ENCODE measurements around the gene TRAF1.

Gene TRAF1

GRCh38 chr9:120885958-120886357, 40.6 kb downstream of the TRAF1 start:
- DNase-seq: no peak

- no peak for DNase-seq
Observed at GRCh38 chr9:120885457-120885856, 41.1 kb downstream of the TRAF1 start.

GRCh38 chr9:120883608-120883996, 43.0 kb downstream of the TRAF1 start:
- DNase-seq: no peak

DNA sequence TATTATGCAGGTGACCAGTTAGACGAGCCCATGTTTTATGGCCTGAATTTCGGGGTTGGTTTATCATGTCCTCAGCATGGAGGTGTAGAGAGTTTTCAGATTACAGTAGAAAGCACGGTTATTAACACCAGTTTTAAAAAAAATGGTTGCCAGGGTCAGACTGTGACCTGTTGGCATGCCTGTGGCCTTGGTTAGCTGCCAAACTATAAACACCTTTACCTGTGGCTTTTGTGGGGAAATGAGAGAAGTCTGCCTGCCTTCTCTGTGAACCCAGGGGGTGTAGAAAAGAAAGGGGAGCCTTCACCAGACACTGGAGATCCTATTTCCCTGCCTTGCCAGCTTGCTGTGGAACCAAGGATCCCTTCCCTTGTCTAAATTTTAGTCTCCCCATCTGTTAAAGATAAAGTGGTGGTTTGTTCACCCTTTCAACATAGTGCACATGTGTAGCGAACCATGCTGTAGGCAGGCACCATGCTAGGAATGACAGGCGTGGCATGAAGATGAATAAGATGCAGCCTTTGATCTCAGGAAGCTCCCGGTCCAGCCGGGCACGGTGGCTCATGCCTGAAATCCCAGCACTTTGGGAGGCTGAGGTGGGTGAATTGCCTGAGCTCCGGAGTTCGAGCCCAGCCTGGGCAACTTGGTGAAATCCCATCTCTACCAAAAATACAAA, 43.5 kb downstream of the TRAF1 start:
- DNase-seq: no peak

GRCh38 chr9:120879446-120879845, 47.1 kb downstream of the TRAF1 start:
- DNase-seq: no peak

DNA sequence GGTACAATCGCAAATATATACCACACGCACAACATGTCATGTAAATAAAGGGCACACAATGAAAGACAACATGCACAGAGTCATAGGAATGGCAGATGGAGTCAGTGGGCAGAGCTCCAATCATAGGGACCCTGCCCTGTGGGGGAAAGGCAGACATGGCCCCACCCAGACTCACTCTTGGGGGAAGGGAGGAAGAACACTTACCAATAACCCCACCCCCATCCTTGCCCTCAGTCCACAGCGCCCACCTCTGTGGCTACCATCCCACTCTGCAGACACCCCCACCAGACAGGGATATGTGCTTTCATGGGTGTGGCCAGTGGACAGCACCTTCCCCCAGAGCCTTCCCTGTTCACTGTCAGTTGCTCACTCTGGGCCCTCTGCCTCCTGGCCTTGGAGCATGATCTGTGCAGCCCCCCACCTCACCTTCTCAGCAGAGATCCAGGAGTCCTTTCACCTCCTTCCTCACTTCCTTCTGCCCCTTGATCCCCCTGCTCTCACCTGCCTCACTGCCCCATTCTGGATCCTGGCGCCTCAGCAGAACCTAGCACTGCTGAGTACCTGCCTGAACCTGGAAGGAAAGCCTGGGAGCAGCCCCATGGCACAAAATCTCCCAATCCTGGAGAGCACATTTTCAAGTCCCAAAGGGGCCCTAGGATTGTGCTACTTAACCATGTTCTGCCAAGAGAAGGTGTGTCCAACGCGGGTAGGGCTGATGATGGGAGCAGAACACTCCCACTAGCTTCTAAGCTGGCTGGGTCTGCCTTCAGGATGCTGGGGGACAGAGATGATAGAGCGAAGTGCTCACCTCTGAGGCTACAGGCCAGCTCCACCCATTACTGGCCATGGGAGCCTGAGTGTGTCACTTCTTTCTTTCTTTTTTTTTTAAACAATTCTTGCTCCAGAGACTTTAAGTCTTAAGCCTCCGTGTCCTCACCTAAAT, 48.1 kb downstream of the TRAF1 start:
- DNase-seq: no peak

- peak; percentile 80 for DNase-seq
Observed at GRCh38 chr9:120877276-120878034, 49.1 kb downstream of the TRAF1 start.

- peak; percentile 53 for DNase-seq
Observed at GRCh38 chr9:120876842-120877240, 49.8 kb downstream of the TRAF1 start, which contains the start of gene PHF19. Gene PHF19 (minus strand): TSS chr9:120877188. CDS start chr9:120874741, 2,447 bp downstream.

DNA sequence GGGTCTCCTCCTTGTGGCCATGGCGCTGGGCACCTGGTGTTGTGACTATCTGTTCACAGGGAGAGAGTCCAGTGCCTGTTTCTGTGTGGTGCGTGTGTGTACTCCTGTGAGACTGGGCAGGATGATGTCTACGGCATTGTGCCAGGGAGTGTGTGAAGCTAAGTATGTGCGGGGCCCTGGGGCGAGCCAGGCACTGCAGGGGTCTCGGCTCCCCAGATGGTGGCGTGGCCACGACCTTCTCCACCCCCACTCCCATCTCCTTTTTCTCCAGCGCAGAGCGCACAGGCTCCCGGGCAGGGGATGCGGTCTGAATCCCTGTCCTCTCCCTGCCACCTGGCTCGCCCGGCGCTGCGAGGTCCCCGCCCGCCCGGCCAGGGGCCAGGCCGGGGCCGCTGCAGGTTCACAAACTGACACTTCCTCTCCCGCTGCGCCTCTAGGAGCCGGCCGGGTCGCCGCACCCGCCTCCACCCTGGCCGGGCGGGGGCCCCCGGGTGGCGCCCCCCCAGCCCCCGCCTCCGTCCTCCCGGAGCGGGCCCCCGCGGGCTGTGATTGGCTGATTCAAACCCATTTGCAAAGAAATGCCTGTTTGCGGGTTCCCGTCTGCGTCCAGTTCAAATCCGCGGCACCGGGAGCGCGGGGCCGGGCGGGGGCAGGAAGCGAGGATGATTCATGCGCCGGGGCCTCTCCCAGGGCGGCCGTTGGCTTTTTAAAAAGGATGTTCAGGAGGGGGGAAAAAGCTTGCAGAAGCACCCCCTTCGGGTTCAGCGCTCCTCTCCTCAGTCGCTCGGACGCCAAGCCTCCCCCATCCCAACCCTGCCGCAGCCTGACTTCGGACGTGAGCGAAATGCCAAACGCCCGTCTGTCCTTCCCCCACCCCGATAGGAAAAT, 50.4 kb downstream of the TRAF1 start:
- DNase-seq: peak; percentile 96

GRCh38 chr9:120875643-120875953, 51.0 kb downstream of the TRAF1 start:
- no peak for DNase-seq

DNA sequence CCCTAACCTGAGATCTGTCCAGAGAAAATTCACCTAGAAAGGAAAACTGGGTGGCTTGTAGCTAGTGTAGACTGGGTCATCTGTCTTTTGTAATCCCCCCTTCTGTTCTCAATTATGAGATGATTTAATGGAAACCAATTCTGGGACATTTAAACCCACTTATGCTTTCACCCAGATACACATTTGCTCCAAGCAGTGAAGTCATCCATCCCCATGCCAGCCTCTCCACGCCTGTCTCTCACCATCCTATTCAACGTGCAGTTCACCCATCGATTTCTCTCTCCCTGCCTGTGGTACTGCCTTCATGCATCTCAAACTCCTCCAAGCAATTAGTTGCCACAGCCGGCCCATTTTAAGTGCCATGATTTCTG, 51.4 kb downstream of the TRAF1 start:
- DNase-seq: no peak

- DNase-seq: no peak
Observed at GRCh38 chr9:120874226-120875194, 52.1 kb downstream of the TRAF1 start.

- DNase-seq: peak; percentile 21
Observed at GRCh38 chr9:120873512-120873911, 53.1 kb downstream of the TRAF1 start.

DNA sequence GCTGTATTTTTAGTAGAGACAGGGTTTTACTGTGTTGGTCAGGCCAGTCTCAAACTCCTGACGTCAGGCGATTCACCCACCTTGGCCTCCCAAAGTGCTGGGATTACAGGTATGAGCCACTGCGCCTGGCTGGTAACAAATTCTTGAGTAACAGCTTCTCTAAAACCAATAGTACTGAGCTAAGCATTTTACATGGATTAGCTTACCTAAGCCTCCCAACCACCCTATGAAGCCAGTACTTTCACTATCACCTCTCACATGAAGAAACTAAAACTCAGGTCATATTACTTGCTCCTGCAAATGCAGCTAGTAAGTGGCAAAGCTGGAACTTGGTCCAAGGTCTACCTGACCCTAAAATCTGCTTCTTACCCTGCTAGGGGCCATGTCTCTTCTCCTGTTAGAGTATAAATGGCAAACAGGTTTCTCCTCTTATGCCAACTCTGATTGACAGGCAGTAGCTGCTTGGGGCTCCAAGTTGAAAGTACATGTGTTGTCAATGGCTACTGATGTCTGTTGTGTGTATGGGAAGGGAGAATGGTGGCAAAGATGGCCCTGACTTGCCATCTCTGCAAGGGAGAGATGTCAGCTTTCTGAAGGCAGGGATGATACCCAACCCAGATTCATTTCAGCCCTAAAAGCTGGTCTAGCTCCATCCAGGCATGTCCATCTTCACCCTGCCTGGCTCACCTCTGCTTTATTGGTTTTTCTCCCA, 53.6 kb downstream of the TRAF1 start:
- no peak for DNase-seq

- DNase-seq: no peak
Observed at GRCh38 chr9:120870206-120870605, 56.4 kb downstream of the TRAF1 start.

DNA sequence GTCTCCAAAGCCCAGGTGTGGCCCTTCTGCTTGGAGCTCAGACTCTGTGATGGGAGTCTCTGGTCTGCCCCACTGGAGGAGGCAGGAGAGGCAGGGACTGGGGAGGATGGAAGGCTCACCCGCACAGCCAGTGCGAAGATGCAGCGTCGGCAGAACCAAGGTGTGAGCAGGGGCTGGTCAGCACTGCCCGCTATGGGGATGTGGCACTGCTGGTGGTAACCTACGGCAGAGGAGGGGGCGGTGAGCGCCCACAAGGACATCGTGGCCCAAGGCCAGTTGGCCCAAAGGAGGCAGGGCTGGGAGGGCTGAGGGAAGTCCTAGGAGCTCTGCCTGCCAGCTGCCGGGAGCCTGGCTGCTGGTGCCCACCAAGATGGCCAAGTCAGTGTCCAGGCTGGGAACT, 56.9 kb downstream of the TRAF1 start:
- no peak for DNase-seq

GRCh38 chr9:120869360-120869687, 57.3 kb downstream of the TRAF1 start:
- no peak for DNase-seq

DNA sequence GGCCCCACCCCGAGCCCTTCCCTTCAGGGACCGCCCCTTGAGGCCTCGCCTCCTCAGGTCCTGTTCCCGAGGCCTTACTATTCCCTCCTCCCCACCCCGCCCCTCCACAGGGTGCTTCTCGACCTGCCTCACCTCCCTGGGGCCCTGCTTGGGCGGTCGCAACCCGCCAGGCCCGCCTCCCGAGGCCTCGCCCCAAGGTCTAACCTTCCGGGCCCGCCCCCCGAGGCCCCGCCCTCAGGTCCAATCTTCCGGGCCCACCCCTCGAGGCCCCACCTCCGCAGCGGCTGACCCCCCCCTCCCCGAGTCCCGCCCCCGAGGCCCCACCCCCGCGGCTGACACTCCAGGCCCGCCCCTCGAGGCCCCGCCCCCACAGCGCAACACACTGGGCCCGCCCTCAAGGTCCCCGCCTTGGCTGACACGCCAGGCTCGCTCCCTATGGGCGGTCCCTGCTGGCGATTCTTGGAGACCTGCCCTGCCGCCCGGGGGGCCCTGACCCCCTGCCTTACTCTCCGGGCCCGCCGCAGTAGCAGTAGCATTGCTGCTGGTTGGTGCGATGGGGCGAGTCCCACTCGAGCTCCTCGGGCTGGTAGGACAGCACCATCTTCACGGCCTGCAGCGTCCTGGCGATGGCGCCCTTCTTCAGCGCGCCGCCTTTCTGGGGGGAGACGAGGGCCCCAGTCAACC, 57.8 kb downstream of the TRAF1 start:
- DNase-seq: peak; percentile 96

DNA sequence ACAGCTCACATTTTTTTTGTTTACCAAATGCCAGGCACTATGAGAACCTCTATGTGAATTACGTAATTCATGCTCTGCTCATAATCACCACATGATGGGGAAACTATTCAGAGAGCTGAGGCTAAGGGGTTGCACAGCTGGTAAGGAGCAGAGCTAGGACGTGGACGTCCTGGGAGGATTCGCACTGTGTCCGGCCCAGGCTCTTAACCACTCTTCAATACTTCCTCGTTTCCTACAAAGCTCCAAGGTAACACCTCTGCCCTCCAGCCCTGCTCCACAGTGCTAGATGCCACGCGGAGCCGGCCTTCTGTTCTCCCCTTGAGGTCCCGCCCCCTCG, 58.3 kb downstream of the TRAF1 start:
- DNase-seq: no peak

GRCh38 chr9:120867676-120868338, 58.8 kb downstream of the TRAF1 start:
- no peak for DNase-seq

Data from fibroblast of skin of right biceps (primary cell).